Peyer's patch (tissue), 4 donors: ENCODE data around the gene HIPK4.

Source experiments
- POLR2A ChIP-seq, 2 donors: fragments of 450-650 bp; IDR thresholded peaks; one replicate each; pipeline ENCODE4 v1.5.1; 2017; ENCODE audit warnings: antibody characterized with exemption in 2 of 2, mild to moderate bottlenecking in 2 of 2, moderate library complexity in 2 of 2
- TF ChIP-seq, protein P1 (sequence below), 6 experiments: fragments of 450-650 bp in 4 of 6; fragments of 200-600 bp in 2 of 6; sonication (generic) in 1 of 6; IDR thresholded peaks; one replicate each; pipeline ENCODE4 v1.5.1; 2017 to 2019; ENCODE audit warnings: antibody characterized with exemption in 6 of 6, mild to moderate bottlenecking in 3 of 6, moderate library complexity in 1 of 6

DNA sequence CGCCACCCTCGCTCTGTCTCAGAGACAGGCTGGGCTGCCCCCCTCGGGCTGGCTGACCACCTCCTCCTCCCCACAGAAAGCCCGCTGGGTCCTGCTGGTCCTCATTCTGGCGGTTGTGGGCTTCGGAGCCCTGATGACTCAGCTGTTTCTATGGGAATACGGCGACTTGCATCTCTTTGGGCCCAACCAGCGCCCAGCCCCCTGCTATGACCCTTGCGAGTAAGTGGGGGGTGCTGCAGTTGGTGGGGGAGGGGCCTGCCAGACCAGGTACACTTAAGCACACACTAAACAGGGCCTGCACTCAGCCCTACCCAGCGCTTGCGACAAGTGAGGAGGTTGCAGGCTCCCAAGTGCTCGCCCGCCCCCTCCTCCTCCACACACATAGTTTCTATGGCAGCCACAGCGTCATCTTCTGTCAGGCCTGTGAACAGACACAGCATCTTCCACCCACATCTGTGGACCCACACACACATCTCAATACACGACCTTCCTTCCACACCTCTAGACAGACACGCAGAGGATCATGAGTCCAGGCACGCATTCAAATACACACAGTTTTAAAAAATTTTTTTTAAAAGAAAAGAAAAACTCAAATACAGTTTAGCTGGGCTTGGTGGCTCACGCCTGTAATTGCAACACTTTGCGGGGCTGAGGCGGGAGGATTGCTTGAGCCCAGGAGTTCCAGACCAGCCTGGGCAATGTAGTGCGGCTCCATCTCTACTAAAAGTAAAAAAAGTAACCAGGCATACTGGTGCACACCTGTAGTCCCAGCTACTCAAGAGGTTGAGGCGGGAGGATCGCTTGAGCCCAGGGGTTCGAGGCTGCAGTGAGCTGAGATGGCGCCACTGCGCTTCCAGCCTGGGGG, 23.1 kb downstream of the HIPK4 start:
- TF ChIP-seq, protein P1, sequence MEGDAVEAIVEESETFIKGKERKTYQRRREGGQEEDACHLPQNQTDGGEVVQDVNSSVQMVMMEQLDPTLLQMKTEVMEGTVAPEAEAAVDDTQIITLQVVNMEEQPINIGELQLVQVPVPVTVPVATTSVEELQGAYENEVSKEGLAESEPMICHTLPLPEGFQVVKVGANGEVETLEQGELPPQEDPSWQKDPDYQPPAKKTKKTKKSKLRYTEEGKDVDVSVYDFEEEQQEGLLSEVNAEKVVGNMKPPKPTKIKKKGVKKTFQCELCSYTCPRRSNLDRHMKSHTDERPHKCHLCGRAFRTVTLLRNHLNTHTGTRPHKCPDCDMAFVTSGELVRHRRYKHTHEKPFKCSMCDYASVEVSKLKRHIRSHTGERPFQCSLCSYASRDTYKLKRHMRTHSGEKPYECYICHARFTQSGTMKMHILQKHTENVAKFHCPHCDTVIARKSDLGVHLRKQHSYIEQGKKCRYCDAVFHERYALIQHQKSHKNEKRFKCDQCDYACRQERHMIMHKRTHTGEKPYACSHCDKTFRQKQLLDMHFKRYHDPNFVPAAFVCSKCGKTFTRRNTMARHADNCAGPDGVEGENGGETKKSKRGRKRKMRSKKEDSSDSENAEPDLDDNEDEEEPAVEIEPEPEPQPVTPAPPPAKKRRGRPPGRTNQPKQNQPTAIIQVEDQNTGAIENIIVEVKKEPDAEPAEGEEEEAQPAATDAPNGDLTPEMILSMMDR (IDR thresholded peaks at IDR 0.05), result no peak
- TF ChIP-seq POLR2A (IDR thresholded peaks at IDR 0.05), result no peak
